PC-9 (cell line): ENCODE data around the gene CLBA1.

Source experiments
- EZH2 ChIP-seq: fragments of 200-600 bp; sonication (generic); IDR thresholded peaks from 2 replicates; pipeline ENCODE4 v1.8.0; 2017; ENCODE audit warnings: antibody characterized with exemption, low read depth
- TF ChIP-seq, protein P1 (sequence below): fragments of 200-600 bp; sonication (generic); conservative IDR thresholded peaks from 2 replicates; pipeline ENCODE4 v1.6.1; 2017; ENCODE audit warnings: mixed run types, antibody characterized with exemption, mild to moderate bottlenecking, moderate library complexity

DNA sequence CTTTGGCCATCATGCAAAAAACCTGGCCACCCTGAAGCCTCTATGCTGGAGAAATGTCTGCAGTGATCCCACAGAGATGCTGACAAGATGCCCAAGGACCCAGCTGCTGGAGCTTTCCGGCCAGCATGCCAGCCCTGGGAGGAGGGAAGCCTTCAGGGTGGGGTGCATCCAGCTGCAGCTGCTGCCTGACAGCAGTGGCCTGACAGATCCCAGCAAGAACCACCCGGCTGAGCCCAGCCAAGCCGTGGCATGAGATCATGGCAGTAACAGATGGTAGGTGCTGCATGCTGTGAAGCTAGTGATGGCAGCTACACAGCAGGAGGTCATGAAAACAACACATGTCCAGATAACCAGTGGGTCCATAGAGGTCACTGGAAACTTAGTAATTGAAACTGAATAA lies 13.8 kb downstream of the CLBA1 start:
- TF ChIP-seq, protein P1, sequence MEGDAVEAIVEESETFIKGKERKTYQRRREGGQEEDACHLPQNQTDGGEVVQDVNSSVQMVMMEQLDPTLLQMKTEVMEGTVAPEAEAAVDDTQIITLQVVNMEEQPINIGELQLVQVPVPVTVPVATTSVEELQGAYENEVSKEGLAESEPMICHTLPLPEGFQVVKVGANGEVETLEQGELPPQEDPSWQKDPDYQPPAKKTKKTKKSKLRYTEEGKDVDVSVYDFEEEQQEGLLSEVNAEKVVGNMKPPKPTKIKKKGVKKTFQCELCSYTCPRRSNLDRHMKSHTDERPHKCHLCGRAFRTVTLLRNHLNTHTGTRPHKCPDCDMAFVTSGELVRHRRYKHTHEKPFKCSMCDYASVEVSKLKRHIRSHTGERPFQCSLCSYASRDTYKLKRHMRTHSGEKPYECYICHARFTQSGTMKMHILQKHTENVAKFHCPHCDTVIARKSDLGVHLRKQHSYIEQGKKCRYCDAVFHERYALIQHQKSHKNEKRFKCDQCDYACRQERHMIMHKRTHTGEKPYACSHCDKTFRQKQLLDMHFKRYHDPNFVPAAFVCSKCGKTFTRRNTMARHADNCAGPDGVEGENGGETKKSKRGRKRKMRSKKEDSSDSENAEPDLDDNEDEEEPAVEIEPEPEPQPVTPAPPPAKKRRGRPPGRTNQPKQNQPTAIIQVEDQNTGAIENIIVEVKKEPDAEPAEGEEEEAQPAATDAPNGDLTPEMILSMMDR, result no peak
- no peak for TF ChIP-seq EZH2
